Measurements from ENCODE around the gene DTNB. TPM values are rescaled to one million over a fixed set of nuclear protein-coding genes. Genes with fewer than 3 reads are reported as not detected.

The DTNB gene
- total and polyA plus RNA-seq, 4 experiments from 2014 or later, result 18.0 to 45.3 (median 33.2) TPM

GRCh38 chr2:25697559-25698341 lies 24.4 kb upstream of the DTNB start:
- H3K27ac Mint-ChIP-seq, result no peak overlapping the region
- no peaks in the 10 kb centered on the region for H3K9me3 Mint-ChIP-seq
- H3K4me1 ChIP-seq (ENCODE audit: insufficient read depth, low read length), result no peaks in the 10 kb centered on the region
- H3K36me3 ChIP-seq (ENCODE audit: insufficient read depth, low read length), result no peaks in the 10 kb centered on the region
- H3K36me3 Mint-ChIP-seq, result no peaks in the 10 kb centered on the region
- H3K4me3 ChIP-seq (ENCODE audit: low read length in 2 of 2), result no peak overlapping the region
- no peak overlapping the region for H3K4me3 Mint-ChIP-seq
- peaks cover 0 to 3% (median 0%) of the 10 kb centered on the region in 4 donors for H3K4me1 Mint-ChIP-seq
- no peak overlapping the region for H3K27ac ChIP-seq (ENCODE audit: low read depth, low read length)
- ChIA-PET POLR2A (ENCODE audit: partially characterized antibody) (no interaction called here), CTCF (ENCODE audit: partially characterized antibody) (interaction anchor here (1.5 to 8.3 kb wide), 4 partner anchors 8 to 633 kb away, joined by 3 to 160 read pairs (median 18); no protein-coding TSS in a partner anchor)
- no peaks in the 10 kb centered on the region for H3K9me3 ChIP-seq (ENCODE audit: control insufficient read depth in 1 of 2, low read length in 2 of 2)
- no peaks in the 10 kb centered on the region for H3K27me3 ChIP-seq (ENCODE audit: insufficient read depth, low read length)
- DNase-seq, result no peak
- no peaks in the 10 kb centered on the region for H3K27me3 Mint-ChIP-seq
- intact Hi-C loops (cut with micrococcal nuclease), result no loop called here

- DNase-seq, result no peak
- Histone ChIP-seq H3K9me3 (ENCODE audit: control insufficient read depth in 1 of 2, low read length in 2 of 2) (no peaks in the 10 kb centered on the region), H3K4me3 (ENCODE audit: low read length in 2 of 2) (no peak overlapping the region), H3K4me1 (ENCODE audit: insufficient read depth, low read length) (no peaks in the 10 kb centered on the region), H3K27ac (ENCODE audit: low read depth, low read length) (no peak overlapping the region), H3K27me3 (ENCODE audit: insufficient read depth, low read length) (no peaks in the 10 kb centered on the region), H3K36me3 (ENCODE audit: insufficient read depth, low read length) (no peaks in the 10 kb centered on the region)
- H3K27me3 Mint-ChIP-seq, result no peaks in the 10 kb centered on the region
- no peaks in the 10 kb centered on the region for H3K4me1 Mint-ChIP-seq
- H3K27ac Mint-ChIP-seq, result no peak overlapping the region
- intact Hi-C loops (cut with micrococcal nuclease), result no loop called here
- ChIA-PET POLR2A (ENCODE audit: partially characterized antibody) (no interaction called here), CTCF (ENCODE audit: partially characterized antibody) (interaction anchor here (0.7 kb wide), 1 partner anchor 85 kb away, joined by 3 read pairs; no protein-coding TSS in a partner anchor)
- no peaks in the 10 kb centered on the region for H3K9me3 Mint-ChIP-seq
- no peak overlapping the region for H3K4me3 Mint-ChIP-seq
- H3K36me3 Mint-ChIP-seq, result no peaks in the 10 kb centered on the region
These were observed 19.5 kb upstream of the DTNB start for GRCh38 chr2:25692737-25693445.

GRCh38 chr2:25692143-25692542 lies 18.8 kb upstream of the DTNB start:
- Mint-ChIP-seq H3K4me3 (no peak overlapping the region), H3K27me3 (peaks cover 0 to 1% of the 10 kb centered on the region in 2 donors), H3K4me1 (no peaks in the 10 kb centered on the region), H3K9me3 (no peaks in the 10 kb centered on the region), H3K27ac (no peak overlapping the region), H3K36me3 (no peaks in the 10 kb centered on the region)
- ChIA-PET POLR2A (ENCODE audit: partially characterized antibody) (no interaction called here), CTCF (ENCODE audit: partially characterized antibody) (interaction anchor here (0.7 kb wide), 1 partner anchor 84 kb away, joined by 3 read pairs; no protein-coding TSS in a partner anchor)
- Histone ChIP-seq H3K27ac (ENCODE audit: low read depth, low read length) (no peak overlapping the region), H3K36me3 (ENCODE audit: insufficient read depth, low read length) (no peaks in the 10 kb centered on the region), H3K4me3 (ENCODE audit: low read length in 2 of 2) (no peak overlapping the region), H3K27me3 (ENCODE audit: insufficient read depth, low read length) (no peaks in the 10 kb centered on the region), H3K4me1 (ENCODE audit: insufficient read depth, low read length) (no peaks in the 10 kb centered on the region), H3K9me3 (ENCODE audit: control insufficient read depth in 1 of 2, low read length in 2 of 2) (no peaks in the 10 kb centered on the region)
- intact Hi-C loops (cut with micrococcal nuclease), result no loop called here
- no peak for DNase-seq

- no peak overlapping the region for H3K4me3 Mint-ChIP-seq
- H3K4me1 Mint-ChIP-seq, result no peaks in the 10 kb centered on the region
- intact Hi-C loops (cut with micrococcal nuclease), result no loop called here
- Histone ChIP-seq H3K27me3 (ENCODE audit: insufficient read depth, low read length) (no peaks in the 10 kb centered on the region), H3K36me3 (ENCODE audit: insufficient read depth, low read length) (no peaks in the 10 kb centered on the region), H3K9me3 (ENCODE audit: control insufficient read depth in 1 of 2, low read length in 2 of 2) (no peaks in the 10 kb centered on the region), H3K4me1 (ENCODE audit: insufficient read depth, low read length) (no peaks in the 10 kb centered on the region), H3K4me3 (ENCODE audit: low read length in 2 of 2) (no peak overlapping the region), H3K27ac (ENCODE audit: low read depth, low read length) (no peak overlapping the region)
- CTCF ChIA-PET (ENCODE audit: partially characterized antibody), result interaction anchor here (3.5 kb wide), 1 partner anchor 10 kb away, joined by 23 read pairs; no protein-coding TSS in a partner anchor
- H3K36me3 Mint-ChIP-seq, result no peaks in the 10 kb centered on the region
- H3K27me3 Mint-ChIP-seq, result peaks cover 0 to 1% of the 10 kb centered on the region in 2 donors
- DNase-seq, result no peak
- H3K27ac Mint-ChIP-seq, result no peak overlapping the region
- no peaks in the 10 kb centered on the region for H3K9me3 Mint-ChIP-seq
- POLR2A ChIA-PET (ENCODE audit: partially characterized antibody), result no interaction called here
These were observed 16.7 kb upstream of the DTNB start for GRCh38 chr2:25690058-25690457.

GRCh38 chr2:25688236-25688635 lies 14.9 kb upstream of the DTNB start:
- Histone ChIP-seq H3K27ac (ENCODE audit: low read depth, low read length) (no peak overlapping the region), H3K27me3 (ENCODE audit: insufficient read depth, low read length) (no peaks in the 10 kb centered on the region), H3K9me3 (ENCODE audit: control insufficient read depth in 1 of 2, low read length in 2 of 2) (no peaks in the 10 kb centered on the region), H3K4me3 (ENCODE audit: low read length in 2 of 2) (no peak overlapping the region), H3K4me1 (ENCODE audit: insufficient read depth, low read length) (no peaks in the 10 kb centered on the region), H3K36me3 (ENCODE audit: insufficient read depth, low read length) (no peaks in the 10 kb centered on the region)
- CTCF ChIA-PET (ENCODE audit: partially characterized antibody), result interaction anchor here (0.9 to 3.5 kb wide), 2 partner anchors 12 to 15 kb away, joined by 3 to 23 read pairs; partner anchors contain the start of gene DTNB
- H3K4me1 Mint-ChIP-seq, result peaks cover 0 to 4% (median 0%) of the 10 kb centered on the region in 4 donors
- no peak overlapping the region for H3K4me3 Mint-ChIP-seq
- H3K27me3 Mint-ChIP-seq, result peaks cover 1 to 2% of the 10 kb centered on the region in 2 donors
- no peak overlapping the region for H3K27ac Mint-ChIP-seq
- DNase-seq, result no peak
- H3K9me3 Mint-ChIP-seq, result no peaks in the 10 kb centered on the region
- intact Hi-C loops (cut with micrococcal nuclease), result no loop called here
- H3K36me3 Mint-ChIP-seq, result no peaks in the 10 kb centered on the region
- POLR2A ChIA-PET (ENCODE audit: partially characterized antibody), result no interaction called here

- H3K27ac ChIP-seq (ENCODE audit: low read depth, low read length), result no peak overlapping the region
- no peaks in the 10 kb centered on the region for H3K36me3 ChIP-seq (ENCODE audit: insufficient read depth, low read length)
- H3K4me3 Mint-ChIP-seq, result no peak overlapping the region
- no peaks in the 10 kb centered on the region for H3K9me3 ChIP-seq (ENCODE audit: control insufficient read depth in 1 of 2, low read length in 2 of 2)
- no peaks in the 10 kb centered on the region for H3K36me3 Mint-ChIP-seq
- ChIA-PET POLR2A (ENCODE audit: partially characterized antibody) (no interaction called here), CTCF (ENCODE audit: partially characterized antibody) (interaction anchor here (0.6 to 1.6 kb wide), 4 partner anchors 13 to 267 kb away, joined by 3 to 5 read pairs (median 4); no protein-coding TSS in a partner anchor)
- no peaks in the 10 kb centered on the region for H3K4me1 ChIP-seq (ENCODE audit: insufficient read depth, low read length)
- H3K27me3 ChIP-seq (ENCODE audit: insufficient read depth, low read length), result no peaks in the 10 kb centered on the region
- no peak for DNase-seq
- H3K4me3 ChIP-seq (ENCODE audit: low read length in 2 of 2), result no peak overlapping the region
- H3K27me3 Mint-ChIP-seq, result peaks cover 1 to 2% of the 10 kb centered on the region in 2 donors
- no peaks in the 10 kb centered on the region for H3K9me3 Mint-ChIP-seq
- intact Hi-C loops (cut with micrococcal nuclease), result no loop called here
- no peak overlapping the region for H3K27ac Mint-ChIP-seq
- H3K4me1 Mint-ChIP-seq, result peaks cover 0 to 4% (median 0%) of the 10 kb centered on the region in 4 donors
These were observed 12.4 kb upstream of the DTNB start for GRCh38 chr2:25685741-25686140.

Data from CD4-positive, alpha-beta memory T cell (primary cell).